Esophagus squamous epithelium (tissue), 4 donors: ENCODE results near the gene SLC25A11.

Experiments used
- POLR2A ChIP-seq, 4 donors: fragments of 450-650 bp; IDR thresholded peaks; one replicate each; pipeline ENCODE4 v1.6.1; 2017; ENCODE audit warnings: antibody characterized with exemption in 4 of 4, mild to moderate bottlenecking in 4 of 4, moderate library complexity in 3 of 4
- TF ChIP-seq, protein P1 (sequence below), 6 experiments: fragments of 450-650 bp in 4 of 6; fragments of 200-600 bp in 2 of 6; sonication (generic) in 2 of 6; IDR thresholded peaks; one replicate each; pipeline ENCODE4 v1.5.1; 2016 to 2019; ENCODE audit warnings: antibody characterized with exemption in 6 of 6, mild to moderate bottlenecking in 4 of 6, moderate library complexity in 4 of 6

DNA sequence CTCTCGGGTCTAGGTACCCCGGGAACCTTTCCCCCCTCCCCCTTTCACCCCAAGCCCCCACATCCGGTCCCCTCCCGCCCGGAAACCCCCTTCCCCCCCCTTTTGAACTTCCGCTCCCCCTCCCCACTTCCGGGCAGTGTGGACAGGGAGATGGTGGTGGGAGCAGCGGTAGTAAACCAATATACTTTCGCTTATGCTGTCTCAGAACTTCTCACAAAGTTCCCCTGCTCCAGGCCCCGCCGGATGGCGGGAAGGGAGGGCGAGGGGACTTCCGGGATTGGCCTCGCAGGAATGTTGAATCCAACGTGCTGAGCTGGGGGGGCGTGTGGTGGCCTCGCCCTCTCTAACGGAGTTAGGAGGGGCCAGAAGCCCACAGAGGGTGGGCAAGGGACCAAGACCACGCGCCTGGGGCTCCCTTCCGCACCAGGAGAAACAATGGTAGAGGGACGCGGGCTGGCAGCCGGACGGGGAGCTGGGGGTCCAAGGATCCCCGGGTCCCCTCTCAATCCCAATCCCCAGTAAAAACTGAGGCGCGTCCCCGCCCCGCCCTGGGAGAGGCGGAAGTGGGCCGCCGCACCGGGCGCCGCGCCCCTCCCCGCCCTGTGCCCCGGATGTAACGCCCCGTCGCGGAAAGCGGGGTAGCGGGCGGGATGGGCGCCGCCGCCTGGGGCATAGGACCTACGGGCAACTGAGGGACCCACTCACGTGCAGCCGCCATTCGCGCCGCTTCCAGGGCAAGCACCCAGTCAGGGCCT is 7.7 kb upstream of the SLC25A11 start:
- TF ChIP-seq POLR2A (IDR thresholded peaks at IDR 0.05) = no peak
- TF ChIP-seq, protein P1, sequence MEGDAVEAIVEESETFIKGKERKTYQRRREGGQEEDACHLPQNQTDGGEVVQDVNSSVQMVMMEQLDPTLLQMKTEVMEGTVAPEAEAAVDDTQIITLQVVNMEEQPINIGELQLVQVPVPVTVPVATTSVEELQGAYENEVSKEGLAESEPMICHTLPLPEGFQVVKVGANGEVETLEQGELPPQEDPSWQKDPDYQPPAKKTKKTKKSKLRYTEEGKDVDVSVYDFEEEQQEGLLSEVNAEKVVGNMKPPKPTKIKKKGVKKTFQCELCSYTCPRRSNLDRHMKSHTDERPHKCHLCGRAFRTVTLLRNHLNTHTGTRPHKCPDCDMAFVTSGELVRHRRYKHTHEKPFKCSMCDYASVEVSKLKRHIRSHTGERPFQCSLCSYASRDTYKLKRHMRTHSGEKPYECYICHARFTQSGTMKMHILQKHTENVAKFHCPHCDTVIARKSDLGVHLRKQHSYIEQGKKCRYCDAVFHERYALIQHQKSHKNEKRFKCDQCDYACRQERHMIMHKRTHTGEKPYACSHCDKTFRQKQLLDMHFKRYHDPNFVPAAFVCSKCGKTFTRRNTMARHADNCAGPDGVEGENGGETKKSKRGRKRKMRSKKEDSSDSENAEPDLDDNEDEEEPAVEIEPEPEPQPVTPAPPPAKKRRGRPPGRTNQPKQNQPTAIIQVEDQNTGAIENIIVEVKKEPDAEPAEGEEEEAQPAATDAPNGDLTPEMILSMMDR (IDR thresholded peaks at IDR 0.05) = no peak
